ENCODE results near the gene TRAPPC12.
"Not testable (repeated sequence)": the region's sequence is repeated elsewhere in the genome, so short reads cannot be mapped to it uniquely, and the experiment has no call there.

The TRAPPC12 gene

GRCh38 chr2:3488855-3489763, 109.6 kb downstream of the TRAPPC12 start:
- no peak for DNase-seq

GRCh38 chr2:3489764-3490115, 110.2 kb downstream of the TRAPPC12 start:
- DNase-seq, result no peak

GRCh38 chr2:3490191-3491170, 111.0 kb downstream of the TRAPPC12 start:
- DNase-seq, result no peak

- no peak for DNase-seq
Measured at GRCh38 chr2:3491306-3491705, 111.8 kb downstream of the TRAPPC12 start.

GRCh38 chr2:3491716-3492474, 112.4 kb downstream of the TRAPPC12 start:
- peak; percentile 38 for DNase-seq

GRCh38 chr2:3492475-3492787, 112.9 kb downstream of the TRAPPC12 start:
- peak; percentile 30 for DNase-seq

GRCh38 chr2:3492951-3493614, 113.6 kb downstream of the TRAPPC12 start:
- DNase-seq, result peak; percentile 47

GRCh38 chr2:3493615-3494007, 114.1 kb downstream of the TRAPPC12 start:
- DNase-seq, result peak; percentile 50

GRCh38 chr2:3494984-3495666, 115.6 kb downstream of the TRAPPC12 start:
- DNase-seq, result peak; percentile 47

- DNase-seq, result peak; percentile 13
Measured at GRCh38 chr2:3496708-3497080, 117.2 kb downstream of the TRAPPC12 start.

- peak; percentile 19 for DNase-seq
Measured at GRCh38 chr2:3498783-3499394, 119.4 kb downstream of the TRAPPC12 start.

GRCh38 chr2:3500326-3500899, 120.9 kb downstream of the TRAPPC12 start:
- peak; percentile 43 for DNase-seq

- no peak for DNase-seq
Measured at GRCh38 chr2:3503046-3503445, 123.6 kb downstream of the TRAPPC12 start.

GRCh38 chr2:3503483-3503882, 124.0 kb downstream of the TRAPPC12 start:
- no peak for DNase-seq

GRCh38 chr2:3504741-3505140, 125.2 kb downstream of the TRAPPC12 start:
- no peak for DNase-seq

GRCh38 chr2:3505771-3506170, 126.3 kb downstream of the TRAPPC12 start:
- DNase-seq, result peak; percentile 33

- DNase-seq, result no peak
Measured at GRCh38 chr2:3512086-3512485, 132.6 kb downstream of the TRAPPC12 start.

GRCh38 chr2:3513026-3513810, 133.7 kb downstream of the TRAPPC12 start:
- DNase-seq, result no peak

- not testable (repeated sequence) for DNase-seq
Measured at GRCh38 chr2:3515438-3515837, 135.9 kb downstream of the TRAPPC12 start.

GRCh38 chr2:3516831-3517230, 137.3 kb downstream of the TRAPPC12 start:
- peak; percentile 13 for DNase-seq
